Keratinocyte (primary cell): ENCODE measurements around the gene VASH2.

ENCODE experiments used
- CTCF ChIP-seq, 3 experiments: IDR thresholded peaks in 1 of 3; conservative IDR thresholded peaks in 1 of 3; optimal IDR thresholded peaks in 1 of 3; 2 replicates in 2 of 3; 3 replicates in 1 of 3; pipeline versions ENCODE3 to v1.5.1; 2011; ENCODE audit warnings: low read length in 3 of 3, mild to moderate bottlenecking in 3 of 3, moderate library complexity in 2 of 3, control low read depth in 1 of 3, inconsistent platforms in 1 of 3; ENCODE audit not compliant: insufficient read depth in 2 of 3; ENCODE audit errors: extremely low read depth in 1 of 3
- EZH2 ChIP-seq: IDR thresholded peaks from one replicate; pipeline ENCODE4 v1.6.1; 2012; ENCODE audit warnings: inconsistent platforms, mild to moderate bottlenecking, low read length, moderate library complexity

- TF ChIP-seq CTCF (optimal IDR thresholded peaks at IDR 0.05 in 1 of 3, IDR thresholded peaks at IDR 0.05 in 1 of 3, conservative IDR thresholded peaks at IDR 0.05 in 1 of 3; ENCODE audit: extremely low read depth in 1 of 3, insufficient read depth in 2 of 3, low read length in 3 of 3) (no peak), EZH2 (no peak)
Measured at GRCh38 chr1:212917134-212917485, 33.2 kb upstream of the VASH2 start.
